Stimulated activated naive CD8-positive, alpha-beta T cell treated with anti-CD3 and anti-CD28 coated beads, Interleukin-15, Interleukin-2, amounts not matched to agents 100 ng/mL and 50 ng/mL, for 24 hours (primary cell): ENCODE measurements around the gene PIK3C2B.

ENCODE experiments used
- H3K27ac Mint-ChIP-seq: one replicate; pipeline ENCODE4 v1.8.0; 2021; ENCODE audit warnings: mild to moderate bottlenecking, mixed read lengths
- H3K27me3 Mint-ChIP-seq: one replicate; pipeline ENCODE4 v1.8.0; 2021; ENCODE audit warnings: mixed read lengths
- H3K36me3 Mint-ChIP-seq: one replicate; pipeline ENCODE4 v1.8.0; 2021; ENCODE audit warnings: low read depth, mixed read lengths
- H3K4me1 Mint-ChIP-seq: one replicate; pipeline ENCODE4 v1.8.0; 2021; ENCODE audit warnings: low read depth, mixed read lengths
- H3K4me3 Mint-ChIP-seq: one replicate; pipeline ENCODE4 v1.8.0; 2021; ENCODE audit warnings: mild to moderate bottlenecking, mixed read lengths
- H3K9me3 Mint-ChIP-seq: one replicate; pipeline ENCODE4 v1.8.0; 2021; ENCODE audit warnings: mixed read lengths

Gene PIK3C2B

DNA sequence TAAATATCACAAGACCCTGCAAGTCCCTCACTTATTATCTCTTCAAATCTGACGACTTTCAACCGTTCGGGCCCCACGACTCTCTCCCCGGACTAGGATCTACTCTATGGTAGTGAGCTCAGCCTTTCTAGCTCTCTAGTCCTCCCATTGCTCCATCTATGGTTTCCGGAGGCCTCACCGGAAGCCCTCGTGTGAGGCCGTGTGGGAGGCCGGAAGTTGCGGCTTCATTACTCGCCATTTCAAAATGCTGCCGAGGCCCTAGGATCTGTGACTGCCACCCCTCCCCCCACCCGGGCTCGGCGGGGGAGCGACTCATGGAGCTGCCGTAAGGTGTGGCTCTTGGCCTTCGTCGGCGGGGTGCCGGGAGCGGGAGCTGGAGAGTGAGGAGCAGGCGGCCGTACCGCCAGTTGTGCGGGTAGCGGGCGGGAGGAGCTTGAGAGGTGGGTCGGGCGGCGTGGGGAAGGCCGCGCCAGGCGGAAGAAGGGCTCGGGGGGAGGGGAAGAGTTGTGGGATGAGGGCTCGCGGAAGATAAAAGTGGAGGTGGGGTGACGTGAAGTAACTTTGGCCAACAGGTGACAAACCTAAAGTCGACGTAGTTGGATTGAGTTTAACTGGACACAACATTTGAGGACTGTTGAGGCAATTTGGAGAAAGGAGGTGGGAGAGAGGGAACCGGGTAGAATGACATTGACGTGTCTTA is 21.7 kb upstream of the PIK3C2B start, which contains the start of gene MDM4:
Gene MDM4 (plus strand): TSS at position 227 of the 700 bp plus-strand sequence. CDS start 9,113 bp downstream, outside the sequence.
- Mint-ChIP-seq H3K4me1 (peaks cover 70% of the 10 kb centered on the region), H3K27ac (no peak within 1 kb of the TSS), H3K27me3 (no peaks in the 10 kb centered on the region)

DNA sequence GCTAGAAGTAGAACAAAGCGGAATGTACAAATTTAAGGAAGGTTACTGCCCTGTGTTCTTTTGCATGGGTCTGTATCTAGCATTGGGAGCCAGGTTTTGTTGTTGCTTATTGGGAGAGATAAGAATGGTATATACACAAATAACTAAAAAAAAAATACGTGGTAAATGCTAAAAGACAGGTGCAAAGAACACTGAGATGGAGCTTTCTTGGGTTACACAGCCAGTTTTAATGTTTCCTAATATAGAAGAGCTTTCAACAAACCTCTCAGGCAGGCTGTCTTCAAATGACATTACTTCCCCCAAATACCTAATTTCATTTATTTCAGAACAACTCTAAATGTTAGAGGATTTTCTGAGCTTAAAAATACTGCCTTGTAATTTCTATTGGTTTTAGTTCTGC is 20.2 kb upstream of the PIK3C2B start:
- Mint-ChIP-seq H3K4me1 (peaks cover 59% of the 10 kb centered on the region), H3K36me3 (peaks cover 26% of the 10 kb centered on the region), H3K4me3 (no peak overlapping the region), H3K9me3 (no peaks in the 10 kb centered on the region), H3K27ac (peak overlapping the region; percentile 69), H3K27me3 (no peaks in the 10 kb centered on the region)

More for the DNA sequence above, 21.7 kb upstream of the PIK3C2B start, which contains the start of gene MDM4:
- Mint-ChIP-seq H3K4me3 (no peak within 1 kb of the TSS), H3K9me3 (no peaks in the 10 kb centered on the region), H3K36me3 (peaks cover 32% of the 10 kb centered on the region)

DNA sequence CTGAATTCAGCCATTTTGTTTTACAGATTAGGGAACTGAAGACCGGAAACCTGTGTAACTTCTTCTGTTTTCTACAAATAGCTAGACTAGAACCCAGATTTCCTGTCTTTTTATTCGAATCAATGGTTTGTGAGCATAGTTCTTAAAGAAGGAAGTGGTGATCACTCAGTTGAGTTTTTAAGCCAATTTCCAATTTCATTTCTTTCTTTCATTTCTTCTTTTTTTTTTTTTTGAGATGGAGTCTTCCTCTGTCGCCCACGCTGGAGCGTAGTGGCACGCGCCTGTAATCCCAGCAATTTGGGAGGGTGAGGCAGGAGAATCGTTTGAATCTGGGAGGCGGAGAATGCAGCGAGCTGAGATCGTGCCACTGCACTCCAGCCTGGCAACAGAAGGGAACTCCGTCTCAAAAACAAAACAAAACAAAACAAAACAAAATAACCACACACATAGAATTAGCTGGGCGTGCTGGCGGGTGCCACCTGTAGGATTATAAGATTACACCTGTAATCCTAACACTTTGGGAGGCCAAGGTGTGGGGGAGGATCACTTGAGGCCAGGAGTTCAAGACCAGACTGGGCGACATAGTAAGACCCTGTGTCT is 18.6 kb upstream of the PIK3C2B start:
- H3K27me3 Mint-ChIP-seq, result no peaks in the 10 kb centered on the region
- H3K27ac Mint-ChIP-seq, result peak overlapping the region; percentile 98
- peak overlapping the region; percentile 81 for H3K4me3 Mint-ChIP-seq
- H3K4me1 Mint-ChIP-seq, result peaks cover 46% of the 10 kb centered on the region
- no peaks in the 10 kb centered on the region for H3K9me3 Mint-ChIP-seq
- peaks cover 10% of the 10 kb centered on the region for H3K36me3 Mint-ChIP-seq

GRCh38 chr1:204511366-204511765 is 16.8 kb upstream of the PIK3C2B start:
- Mint-ChIP-seq H3K36me3 (peaks cover 6% of the 10 kb centered on the region), H3K27ac (peak overlapping the region; percentile 58), H3K27me3 (no peaks in the 10 kb centered on the region), H3K4me1 (peaks cover 49% of the 10 kb centered on the region), H3K4me3 (no peak overlapping the region), H3K9me3 (no peaks in the 10 kb centered on the region)

GRCh38 chr1:204509186-204509635 is 14.6 kb upstream of the PIK3C2B start:
- peaks cover 9% of the 10 kb centered on the region for H3K36me3 Mint-ChIP-seq
- H3K4me3 Mint-ChIP-seq, result no peak overlapping the region
- no peaks in the 10 kb centered on the region for H3K9me3 Mint-ChIP-seq
- H3K4me1 Mint-ChIP-seq, result peaks cover 50% of the 10 kb centered on the region
- no peaks in the 10 kb centered on the region for H3K27me3 Mint-ChIP-seq
- no peak overlapping the region for H3K27ac Mint-ChIP-seq

DNA sequence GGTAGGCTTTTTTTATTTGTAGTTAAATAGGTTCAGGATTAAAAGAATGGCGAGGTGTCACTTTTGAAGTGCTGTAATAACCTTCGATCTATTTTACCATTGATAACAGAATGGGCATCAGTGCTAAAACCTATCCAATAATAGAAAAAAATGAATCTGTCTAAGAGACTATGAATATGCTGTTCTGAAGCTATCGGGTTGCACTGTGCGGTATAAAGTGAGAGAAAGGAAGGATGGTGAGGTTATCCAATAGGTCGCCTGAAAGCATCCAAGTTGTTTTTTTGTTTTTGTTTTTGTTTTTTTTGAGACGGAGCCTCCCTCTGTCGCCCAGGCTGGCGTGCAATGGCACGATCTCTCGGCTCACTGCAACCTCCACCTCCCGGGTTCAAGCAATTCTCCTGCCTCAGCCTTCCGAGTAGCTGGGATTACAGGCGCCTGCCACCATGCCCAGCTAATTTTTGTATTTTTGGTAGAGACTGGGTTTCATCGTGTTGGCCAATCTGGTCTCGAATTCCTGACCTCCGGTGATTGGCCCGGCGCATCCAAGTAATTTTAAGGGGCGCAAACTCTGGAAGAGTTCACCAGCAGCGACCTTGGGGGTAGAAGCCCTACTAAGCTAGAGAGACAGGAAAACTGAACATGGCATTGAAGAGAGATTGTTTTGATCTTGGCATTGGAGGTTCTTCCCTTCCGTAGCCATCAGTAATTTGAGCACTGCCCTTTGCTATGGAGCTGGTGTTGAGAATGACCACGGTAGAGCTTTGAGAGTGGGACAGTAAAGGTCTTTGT is 12.9 kb upstream of the PIK3C2B start:
- peaks cover 40% of the 10 kb centered on the region for H3K4me1 Mint-ChIP-seq
- H3K36me3 Mint-ChIP-seq, result peaks cover 9% of the 10 kb centered on the region
- peak overlapping the region; percentile 90 for H3K4me3 Mint-ChIP-seq
- no peaks in the 10 kb centered on the region for H3K27me3 Mint-ChIP-seq
- H3K9me3 Mint-ChIP-seq, result no peaks in the 10 kb centered on the region
- peak overlapping the region; percentile 87 for H3K27ac Mint-ChIP-seq

GRCh38 chr1:204506969-204507316 is 12.3 kb upstream of the PIK3C2B start:
- peaks cover 40% of the 10 kb centered on the region for H3K4me1 Mint-ChIP-seq
- H3K27me3 Mint-ChIP-seq, result no peaks in the 10 kb centered on the region
- H3K27ac Mint-ChIP-seq, result peak overlapping the region; percentile 87
- peaks cover 9% of the 10 kb centered on the region for H3K36me3 Mint-ChIP-seq
- peak overlapping the region; percentile 90 for H3K4me3 Mint-ChIP-seq
- H3K9me3 Mint-ChIP-seq, result no peaks in the 10 kb centered on the region

- H3K27ac Mint-ChIP-seq, result peak overlapping the region; percentile 87
- H3K27me3 Mint-ChIP-seq, result no peaks in the 10 kb centered on the region
These were observed 11.8 kb upstream of the PIK3C2B start for GRCh38 chr1:204506201-204506968.

GRCh38 chr1:204505674-204506200 is 11.1 kb upstream of the PIK3C2B start:
- Mint-ChIP-seq H3K4me3 (peak overlapping the region; percentile 90), H3K9me3 (no peaks in the 10 kb centered on the region), H3K4me1 (peaks cover 35% of the 10 kb centered on the region), H3K36me3 (peaks cover 9% of the 10 kb centered on the region), H3K27me3 (no peaks in the 10 kb centered on the region), H3K27ac (peak overlapping the region; percentile 87)

More at GRCh38 chr1:204506201-204506968, 11.8 kb upstream of the PIK3C2B start:
- Mint-ChIP-seq H3K36me3 (peaks cover 9% of the 10 kb centered on the region), H3K9me3 (no peaks in the 10 kb centered on the region), H3K4me3 (peak overlapping the region; percentile 90), H3K4me1 (peaks cover 40% of the 10 kb centered on the region)

- Mint-ChIP-seq H3K36me3 (peaks cover 9% of the 10 kb centered on the region), H3K4me3 (no peak overlapping the region), H3K27ac (no peak overlapping the region), H3K9me3 (no peaks in the 10 kb centered on the region), H3K4me1 (peaks cover 41% of the 10 kb centered on the region), H3K27me3 (no peaks in the 10 kb centered on the region)
These were observed 9.4 kb upstream of the PIK3C2B start for GRCh38 chr1:204503913-204504519.

DNA sequence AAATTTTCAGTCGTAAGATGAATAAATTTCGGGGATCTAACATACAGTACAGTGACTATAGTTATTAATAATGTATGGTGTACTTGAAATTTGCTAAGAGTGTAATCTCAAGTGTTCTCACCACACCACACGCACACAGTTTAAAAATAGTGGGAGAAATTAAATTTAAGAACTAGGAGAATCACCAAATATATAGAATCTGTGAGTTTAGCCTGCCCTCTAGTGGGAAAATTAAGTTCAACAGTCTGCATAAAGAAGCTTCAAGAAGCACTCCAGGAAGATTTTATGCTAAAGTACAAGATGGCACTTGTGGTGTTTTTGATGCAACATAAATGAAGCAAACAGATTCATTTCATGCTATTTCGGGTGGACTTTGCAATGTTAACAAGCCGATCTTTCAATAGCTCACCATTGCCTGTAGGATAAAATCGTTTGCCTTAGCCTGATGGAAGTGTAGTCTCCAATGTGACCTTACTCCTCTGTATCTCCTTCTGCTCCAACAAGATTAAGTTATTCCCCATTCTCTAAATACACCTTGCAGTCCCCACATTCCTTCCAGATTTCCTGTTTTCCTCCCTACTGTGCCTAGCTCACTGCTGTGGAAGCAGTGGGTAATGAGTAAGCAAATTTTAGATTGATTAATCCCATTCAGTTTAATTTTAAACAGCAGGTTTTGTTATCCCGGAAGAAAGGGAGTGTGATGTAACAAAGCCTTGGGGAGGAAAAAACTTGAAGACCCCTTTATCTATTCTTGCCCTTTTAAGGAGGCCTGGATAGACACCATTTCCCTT is 8.7 kb upstream of the PIK3C2B start:
- Mint-ChIP-seq H3K4me1 (peaks cover 45% of the 10 kb centered on the region), H3K9me3 (no peaks in the 10 kb centered on the region), H3K27ac (peak overlapping the region; percentile 27), H3K27me3 (no peaks in the 10 kb centered on the region), H3K36me3 (peaks cover 9% of the 10 kb centered on the region), H3K4me3 (no peak overlapping the region)

DNA sequence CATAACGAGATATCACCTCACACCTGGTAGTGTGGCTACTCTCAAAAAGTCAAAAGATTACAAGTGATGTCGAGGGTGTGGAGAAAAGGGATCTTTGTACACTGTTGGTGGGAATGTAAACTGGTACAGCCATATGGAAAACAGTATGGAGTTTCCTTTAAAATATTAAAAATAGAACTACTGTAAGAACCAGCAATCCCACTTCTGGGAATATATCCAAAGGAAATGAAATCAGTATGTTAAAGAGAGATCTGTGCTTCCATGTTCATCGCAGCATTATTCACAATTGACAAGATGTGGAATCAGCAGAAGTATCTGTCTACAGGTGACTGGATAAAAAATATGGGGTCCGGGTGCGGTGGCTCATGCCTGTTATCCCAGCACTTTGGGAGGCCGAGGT is 7.6 kb upstream of the PIK3C2B start:
- Mint-ChIP-seq H3K27ac (no peak overlapping the region), H3K4me3 (no peak overlapping the region), H3K4me1 (peaks cover 41% of the 10 kb centered on the region), H3K27me3 (no peaks in the 10 kb centered on the region), H3K9me3 (no peaks in the 10 kb centered on the region), H3K36me3 (peaks cover 9% of the 10 kb centered on the region)
